Keratinocyte (primary cell): Measurements from ENCODE around the gene PTPRN2. TPM values are rescaled to one million over a fixed set of nuclear protein-coding genes. Genes with fewer than 3 reads are reported as not detected.

Experiments
- DNase-seq: peaks from one replicate; pipeline ENCODE4 v3.0.0-alpha.2; 2011; ENCODE audit warnings: low read depth, missing footprints, low spot score
- FAIRE-seq: peaks from 2 replicates; lab custom pipeline; 2011; peaks lifted over from hg19 to GRCh38; lab: Jason Lieb, UNC
- H2AFZ ChIP-seq: 2 replicates; pipeline ENCODE4 v1.6.0; 2012; ENCODE audit warnings: low read length, control low read depth, inconsistent platforms; ENCODE audit not compliant: control insufficient read depth
- H3K27ac ChIP-seq: 2 replicates; pipeline ENCODE4 v1.5.1; 2011; ENCODE audit warnings: low read length; ENCODE audit not compliant: control insufficient read depth, insufficient read depth
- H3K27me3 ChIP-seq: 3 replicates; pipeline ENCODE4 v1.6.0; 2011; ENCODE audit warnings: low read length; ENCODE audit not compliant: control insufficient read depth, insufficient read depth; ENCODE audit errors: extremely low read depth
- H3K36me3 ChIP-seq, 2 experiments: 2 replicates in 1 of 2; 3 replicates in 1 of 2; pipeline ENCODE4 v1.5.1; 2011; ENCODE audit warnings: low read length in 2 of 2, mild to moderate bottlenecking in 1 of 2; ENCODE audit not compliant: control insufficient read depth in 2 of 2, insufficient read depth in 2 of 2; ENCODE audit errors: extremely low read depth in 1 of 2
- H3K4me1 ChIP-seq: 3 replicates; pipeline ENCODE4 v1.5.1; 2011; ENCODE audit warnings: low read length; ENCODE audit not compliant: control insufficient read depth, insufficient read depth; ENCODE audit errors: extremely low read depth
- H3K4me2 ChIP-seq: 3 replicates; pipeline ENCODE4 v1.6.0; 2011; ENCODE audit warnings: low read depth, low read length; ENCODE audit not compliant: control insufficient read depth, insufficient read depth; ENCODE audit errors: extremely low read depth
- H3K4me3 ChIP-seq, 3 experiments: fragments of 200-600 bp in 1 of 3; sonication (generic) in 1 of 3; 2 replicates in 2 of 3; 3 replicates in 1 of 3; pipeline ENCODE4 v1.5.1; 2011 to 2016; ENCODE audit warnings: low read length in 3 of 3, mild to moderate bottlenecking in 3 of 3, control low read depth in 2 of 3, inconsistent platforms in 1 of 3, low read depth in 1 of 3, mixed read lengths in 1 of 3, mixed run types in 1 of 3, moderate library complexity in 1 of 3; ENCODE audit not compliant: control insufficient read depth in 2 of 3, insufficient read depth in 2 of 3; ENCODE audit errors: extremely low read depth in 1 of 3
- H3K79me2 ChIP-seq: 2 replicates; pipeline ENCODE4 v1.6.0; 2012; ENCODE audit warnings: low read length; ENCODE audit not compliant: control insufficient read depth, insufficient read depth
- H3K9ac ChIP-seq: 3 replicates; pipeline ENCODE4 v1.6.0; 2011; ENCODE audit warnings: low read length; ENCODE audit not compliant: control insufficient read depth, insufficient read depth; ENCODE audit errors: extremely low read depth
- H3K9me1 ChIP-seq: 3 replicates; pipeline ENCODE4 v1.6.0; 2011; ENCODE audit warnings: low read length; ENCODE audit not compliant: control insufficient read depth, insufficient read depth; ENCODE audit errors: extremely low read depth
- H3K9me3 ChIP-seq: 2 replicates; pipeline ENCODE4 v1.5.1; 2012; ENCODE audit warnings: low read depth, low read length; ENCODE audit not compliant: control insufficient read depth
- H4K20me1 ChIP-seq: 3 replicates; pipeline ENCODE4 v1.6.0; 2011; ENCODE audit warnings: low read length; ENCODE audit not compliant: control insufficient read depth, insufficient read depth; ENCODE audit errors: extremely low read depth
- EZH2 ChIP-seq: IDR thresholded peaks from one replicate; pipeline ENCODE4 v1.6.1; 2012; ENCODE audit warnings: inconsistent platforms, mild to moderate bottlenecking, low read length, moderate library complexity
- dilution Hi-C: fragments of 300-500 bp; cut with MboI; formaldehyde crosslinking; loops from one replicate; pipeline ENCODE4 v1.7.0; 2020; ENCODE audit warnings: low sequenced_read_pairs; ENCODE audit not compliant: extremely low pct_ligation_motif_present
- polyA plus RNA-seq, 5 experiments: library from polyadenylated mRNA; depleted of rRNA in 3 of 5; stranded (reverse) in 3 of 5; stranded (forward) in 1 of 5; unstranded in 1 of 5; fragments of >200 nt; gene quantifications; 1 replicate in 1 of 5; 2 replicates in 3 of 5; 3 replicates in 1 of 5; pipeline versions ENCODE4 v1.2.1 to v1.2.3, GENCODE V29; 2011 to 2012; ENCODE audit warnings: missing spikeins in 2 of 5, low read depth in 1 of 5, low replicate concordance in 1 of 5
- TF ChIP-seq, protein P1 (sequence below), 3 experiments: IDR thresholded peaks in 1 of 3; conservative IDR thresholded peaks in 1 of 3; optimal IDR thresholded peaks in 1 of 3; 2 replicates in 2 of 3; 3 replicates in 1 of 3; pipeline versions ENCODE3 to v1.5.1; 2011; ENCODE audit warnings: low read length in 3 of 3, mild to moderate bottlenecking in 3 of 3, moderate library complexity in 2 of 3, control low read depth in 1 of 3, inconsistent platforms in 1 of 3; ENCODE audit not compliant: insufficient read depth in 2 of 3; ENCODE audit errors: extremely low read depth in 1 of 3

The PTPRN2 gene
- polyA plus RNA-seq, 1 donor (not counting 4 experiments of a cell fraction or from before 2014, with no cell fraction given) = not detected

DNA sequence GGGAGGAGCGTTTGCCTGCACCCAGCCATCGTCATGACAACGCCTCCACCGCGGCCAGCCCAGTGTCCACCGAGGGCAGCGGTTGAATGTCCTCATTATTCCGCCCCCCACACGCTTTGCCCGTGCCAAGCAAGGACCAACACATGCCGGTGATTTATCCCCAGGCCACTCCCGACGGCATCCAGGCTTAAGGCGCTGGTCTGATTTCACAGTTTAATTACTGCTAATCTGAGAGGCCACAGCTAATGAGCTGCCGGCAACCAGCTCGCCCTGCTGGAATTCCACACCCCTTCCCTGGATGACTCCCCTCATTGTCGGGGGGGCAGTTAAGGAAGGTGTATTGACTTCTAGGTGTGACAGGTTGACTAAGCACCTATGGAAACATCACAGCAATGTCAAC, 818.5 kb downstream of the PTPRN2 start:
- H3K27me3 ChIP-seq = no peaks in the 10 kb centered on the region
- dilution Hi-C loops = no loop called here
- no peaks in the 10 kb centered on the region for H4K20me1 ChIP-seq
- no peaks in the 10 kb centered on the region for H3K4me1 ChIP-seq
- no peak for DNase-seq
- no peaks in the 10 kb centered on the region for H3K9me1 ChIP-seq
- H3K4me3 ChIP-seq = no peak overlapping the region
- H3K9me3 ChIP-seq = peaks cover 30% of the 10 kb centered on the region
- H3K27ac ChIP-seq = no peak overlapping the region
- no peak for FAIRE-seq
- TF ChIP-seq, protein P1, sequence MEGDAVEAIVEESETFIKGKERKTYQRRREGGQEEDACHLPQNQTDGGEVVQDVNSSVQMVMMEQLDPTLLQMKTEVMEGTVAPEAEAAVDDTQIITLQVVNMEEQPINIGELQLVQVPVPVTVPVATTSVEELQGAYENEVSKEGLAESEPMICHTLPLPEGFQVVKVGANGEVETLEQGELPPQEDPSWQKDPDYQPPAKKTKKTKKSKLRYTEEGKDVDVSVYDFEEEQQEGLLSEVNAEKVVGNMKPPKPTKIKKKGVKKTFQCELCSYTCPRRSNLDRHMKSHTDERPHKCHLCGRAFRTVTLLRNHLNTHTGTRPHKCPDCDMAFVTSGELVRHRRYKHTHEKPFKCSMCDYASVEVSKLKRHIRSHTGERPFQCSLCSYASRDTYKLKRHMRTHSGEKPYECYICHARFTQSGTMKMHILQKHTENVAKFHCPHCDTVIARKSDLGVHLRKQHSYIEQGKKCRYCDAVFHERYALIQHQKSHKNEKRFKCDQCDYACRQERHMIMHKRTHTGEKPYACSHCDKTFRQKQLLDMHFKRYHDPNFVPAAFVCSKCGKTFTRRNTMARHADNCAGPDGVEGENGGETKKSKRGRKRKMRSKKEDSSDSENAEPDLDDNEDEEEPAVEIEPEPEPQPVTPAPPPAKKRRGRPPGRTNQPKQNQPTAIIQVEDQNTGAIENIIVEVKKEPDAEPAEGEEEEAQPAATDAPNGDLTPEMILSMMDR (optimal IDR thresholded peaks at IDR 0.05 in 1 of 3, IDR thresholded peaks at IDR 0.05 in 1 of 3, conservative IDR thresholded peaks at IDR 0.05 in 1 of 3; ENCODE audit: extremely low read depth in 1 of 3, insufficient read depth in 2 of 3, low read length in 3 of 3) = no peak
- no peak for TF ChIP-seq EZH2
- H3K36me3 ChIP-seq = no peaks in the 10 kb centered on the region
- H3K4me2 ChIP-seq = no peak overlapping the region
- H3K9ac ChIP-seq = no peak overlapping the region
- no peak overlapping the region for H2AFZ ChIP-seq
- H3K79me2 ChIP-seq = no peaks in the 10 kb centered on the region

- Histone ChIP-seq H3K4me3 (no peak overlapping the region), H3K27ac (no peak overlapping the region), H3K36me3 (no peaks in the 10 kb centered on the region), H3K4me1 (no peaks in the 10 kb centered on the region), H3K9me3 (peaks cover 32% of the 10 kb centered on the region), H3K27me3 (no peaks in the 10 kb centered on the region), H3K9ac (no peak overlapping the region), H2AFZ (no peak overlapping the region), H4K20me1 (no peaks in the 10 kb centered on the region), H3K79me2 (no peaks in the 10 kb centered on the region), H3K4me2 (no peak overlapping the region), H3K9me1 (no peaks in the 10 kb centered on the region)
- dilution Hi-C loops = no loop called here
- DNase-seq (no peak), FAIRE-seq (no peak)
- no peak for TF ChIP-seq EZH2
These were observed 819.4 kb downstream of the PTPRN2 start for GRCh38 chr7:157768198-157768597.

DNA sequence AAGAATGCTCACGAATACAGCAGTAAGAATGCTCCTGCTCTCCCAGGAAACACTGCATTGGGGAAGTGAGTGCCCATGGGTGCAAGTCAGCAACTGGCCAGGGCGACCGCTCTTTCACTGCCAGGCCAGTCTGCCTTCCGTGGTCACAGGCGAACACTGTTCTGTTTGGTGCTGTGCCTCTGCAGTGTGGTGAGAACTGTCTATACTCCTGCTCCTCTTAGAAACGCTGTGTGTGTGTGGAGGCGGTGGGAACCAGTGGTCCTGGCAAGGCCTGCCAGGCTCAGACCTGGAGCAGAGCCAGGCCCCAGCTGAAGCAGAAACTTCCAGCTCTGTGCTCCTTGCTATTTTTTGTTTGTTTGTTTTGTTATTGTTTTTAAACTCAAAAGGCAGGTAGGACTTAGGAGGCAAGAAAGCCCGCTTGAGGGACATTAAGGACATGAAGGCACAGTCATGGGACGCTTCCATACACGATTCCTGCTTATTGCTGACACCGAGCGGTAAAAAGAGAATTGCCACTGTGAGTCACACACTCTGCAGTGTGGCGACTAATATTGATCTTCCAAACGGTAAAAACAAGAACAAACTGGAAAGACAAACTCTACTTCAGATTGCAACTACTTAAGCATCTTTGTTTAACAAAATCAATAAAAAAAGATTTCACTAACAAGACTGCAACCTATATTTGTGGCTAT, 820.0 kb downstream of the PTPRN2 start:
- H3K9me1 ChIP-seq = no peaks in the 10 kb centered on the region
- H3K79me2 ChIP-seq = no peaks in the 10 kb centered on the region
- no peak overlapping the region for H3K27ac ChIP-seq
- FAIRE-seq (no peak), DNase-seq (no peak)
- no peaks in the 10 kb centered on the region for H4K20me1 ChIP-seq
- dilution Hi-C loops = no loop called here
- H3K4me2 ChIP-seq = no peak overlapping the region
- TF ChIP-seq, protein P1 (optimal IDR thresholded peaks at IDR 0.05 in 1 of 3, IDR thresholded peaks at IDR 0.05 in 1 of 3, conservative IDR thresholded peaks at IDR 0.05 in 1 of 3; ENCODE audit: extremely low read depth in 1 of 3, insufficient read depth in 2 of 3, low read length in 3 of 3) = no peak
- TF ChIP-seq EZH2 = no peak
- H3K4me3 ChIP-seq = no peak overlapping the region
- no peak overlapping the region for H2AFZ ChIP-seq
- no peak overlapping the region for H3K9ac ChIP-seq
- no peaks in the 10 kb centered on the region for H3K36me3 ChIP-seq
- H3K4me1 ChIP-seq = no peaks in the 10 kb centered on the region
- no peaks in the 10 kb centered on the region for H3K27me3 ChIP-seq
- H3K9me3 ChIP-seq = peaks cover 35% of the 10 kb centered on the region
